K562 (cell line): Measurements from ENCODE around the gene ANO4.

Experiments
- ATF6 ChIP-seq: sonication (generic); formaldehyde crosslinking; IDR thresholded peaks from 2 replicates; pipeline ENCODE4 v1.4.0; 2020; ENCODE audit warnings: mild to moderate bottlenecking, missing genetic modification reagents
- FOS ChIP-seq: IDR thresholded peaks from 3 replicates; pipeline ENCODE4 v1.6.1; 2011; ENCODE audit not compliant: insufficient read length; ENCODE audit errors: extremely low read depth
- GABPA ChIP-seq: fragments of 200-800 bp; sonication (Bioruptor generic); conservative IDR thresholded peaks from 2 replicates; pipeline ENCODE4 v1.6.1; 2016; ENCODE audit warnings: low read depth, missing genetic modification characterization, missing compliant biosample characterization
- HMG20A ChIP-seq: fragments of 450-650 bp; formaldehyde crosslinking; conservative IDR thresholded peaks from 2 replicates; pipeline ENCODE4 v1.4.0; 2020; ENCODE audit warnings: mild to moderate bottlenecking, mixed read lengths
- NR1H2 ChIP-seq: sonication (generic); formaldehyde crosslinking; IDR thresholded peaks from 2 replicates; pipeline ENCODE4 v1.4.0; 2020; ENCODE audit warnings: mild to moderate bottlenecking, missing genetic modification reagents
- TCF7 ChIP-seq: sonication (generic); IDR thresholded peaks from 2 replicates; pipeline ENCODE4 v1.6.1; 2016; ENCODE audit warnings: antibody characterized with exemption, borderline replicate concordance
- UBTF ChIP-seq, 2 experiments: IDR thresholded peaks; 2 replicates each; pipeline ENCODE4 v1.6.1; 2012; ENCODE audit warnings: improper control_type of control experiment in 2 of 2, low read depth in 2 of 2, low read length in 2 of 2, borderline replicate concordance in 1 of 2
- ZNF512 ChIP-seq: IDR thresholded peaks from 2 replicates; pipeline ENCODE4 v1.6.1; 2016; ENCODE audit warnings: missing genetic modification characterization, missing compliant biosample characterization
- ZNF57 ChIP-seq: fragments of 450-650 bp; formaldehyde crosslinking; IDR thresholded peaks from 2 replicates; pipeline ENCODE4 v1.4.0; 2020; ENCODE audit warnings: mild to moderate bottlenecking, moderate library complexity
- ZNF79 ChIP-seq: fragments of 250-450 bp; sonication (Bioruptor Pico); IDR thresholded peaks from 2 replicates; pipeline ENCODE4 v1.4.0; 2020; ENCODE audit warnings: low read depth, mild to moderate bottlenecking, moderate library complexity

GRCh38 chr12:101082706-101083105 is 288.1 kb downstream of the ANO4 start:
- no peak for TF ChIP-seq NR1H2 (CRISPR knock-in tag)
- TF ChIP-seq GABPA (tag): no peak
- TF ChIP-seq TCF7: no peak
- no peak for TF ChIP-seq UBTF (IDR thresholded peaks at IDR 0.05; ENCODE audit: borderline replicate concordance in 1 of 2, low read depth in 2 of 2, low read length in 2 of 2)
- TF ChIP-seq HMG20A: no peak
- TF ChIP-seq ZNF79 (CRISPR knock-in tag): no peak
- TF ChIP-seq ZNF512 (tag): no peak
- no peak for TF ChIP-seq ATF6 (CRISPR knock-in tag)
- no peak for TF ChIP-seq ZNF57
- no peak for TF ChIP-seq FOS
